ENCODE data around the gene FSTL5. TPM values are rescaled to one million over a fixed set of nuclear protein-coding genes. Genes with fewer than 3 reads are reported as not detected.

The FSTL5 gene
- total RNA-seq, 1 experiment from 2014 or later = not detected

DNA sequence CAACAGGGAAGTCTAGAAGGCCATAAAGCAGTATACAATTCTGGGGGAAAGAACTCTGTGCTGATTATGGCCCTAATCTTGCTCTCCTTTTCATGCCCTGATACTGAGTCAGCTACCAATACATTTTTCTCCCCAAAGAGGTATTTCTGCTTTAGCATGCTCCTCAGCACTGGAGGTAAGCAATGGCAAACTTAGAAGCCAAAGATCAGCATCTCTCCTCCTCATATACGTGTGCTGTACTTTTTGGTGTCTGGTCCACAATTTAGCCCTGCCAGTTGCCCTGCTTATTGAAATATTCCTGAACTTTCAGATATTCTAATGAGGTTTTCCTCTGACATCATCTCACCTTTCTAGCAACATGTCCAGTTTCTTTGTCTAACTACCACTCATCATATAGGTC, 226.2 kb downstream of the FSTL5 start:
- Mint-ChIP-seq H3K4me1 (peaks cover 0 to 6% of the 10 kb centered on the region in 2 experiments; a peak in 2 of 4 replicates), H3K36me3 (ENCODE audit: insufficient read depth in 1 of 3, low read depth in 3 of 3) (no peaks in the 10 kb centered on the region; a peak in 1 of 7 replicates), H3K4me3 (no peak overlapping the region), H3K27ac (no peak overlapping the region; a peak in 1 of 7 replicates), H3K9me3 (no peaks in the 10 kb centered on the region; a peak in 1 of 5 replicates), H3K27me3 (ENCODE audit: low read depth) (no peaks in the 10 kb centered on the region)
- WGBS (ENCODE audit: extremely low coverage, insufficient read length, low lambda C conversion rate) = no CpG with 5 or more reads among the region's 1 CpG
- Histone ChIP-seq H3K9ac (ENCODE audit: extremely low read depth, insufficient read length, low read length) (no peak overlapping the region), H3K9me3 (ENCODE audit: control insufficient read depth, low read depth, low read length) (no peaks in the 10 kb centered on the region), H3K4me1 (ENCODE audit: insufficient read depth, low read length) (no peaks in the 10 kb centered on the region), H2BK12ac (ENCODE audit: insufficient read length, low read depth, low read length) (no peak overlapping the region), H3K14ac (ENCODE audit: insufficient read depth, low read length) (no peak overlapping the region), H2BK15ac (ENCODE audit: low read depth, low read length) (no peak overlapping the region), H4K8ac (replicated peaks; ENCODE audit: insufficient read length, low read depth, low read length) (no peak overlapping the region), H3K27ac (ENCODE audit: insufficient read length, low read depth, low read length) (no peak overlapping the region), H3K56ac (ENCODE audit: insufficient read length, low read depth, low read length) (no peak overlapping the region), H3T11ph (ENCODE audit: low read length) (no peak overlapping the region), H3K79me2 (ENCODE audit: insufficient read depth, low read length) (no peaks in the 10 kb centered on the region), H3K4me2 (ENCODE audit: insufficient read depth, insufficient read length, low read length) (no peak overlapping the region), H3K18ac (ENCODE audit: insufficient read length, low read depth, low read length) (no peak overlapping the region), H3K27me3 (ENCODE audit: insufficient read depth, low read length) (no peaks in the 10 kb centered on the region), H3K23me2 (ENCODE audit: insufficient read length, low read depth, low read length, poor library complexity, severe bottlenecking) (no peaks in the 10 kb centered on the region), H3K79me1 (ENCODE audit: insufficient read depth, low read depth, low read length, poor library complexity, severe bottlenecking) (no peaks in the 10 kb centered on the region), H4K20me1 (ENCODE audit: control insufficient read depth, insufficient read depth, insufficient read length) (no peaks in the 10 kb centered on the region), H2BK120ac (ENCODE audit: low read depth, low read length, poor library complexity, severe bottlenecking) (no peak overlapping the region), H2AFZ (ENCODE audit: low read length) (no peak overlapping the region), H4K5ac (ENCODE audit: insufficient read length, low read depth, low read length) (no peak overlapping the region), H3K4ac (ENCODE audit: low read depth, low read length) (no peak overlapping the region), H2BK20ac (ENCODE audit: low read depth, low read length, poor library complexity, severe bottlenecking) (no peak overlapping the region), H2AK5ac (ENCODE audit: insufficient read length, low read length) (no peak overlapping the region), H4K91ac (ENCODE audit: insufficient read length, low read depth, low read length) (no peak overlapping the region), H3K23ac (ENCODE audit: insufficient read length, low read depth, low read length) (no peak overlapping the region), H2BK5ac (ENCODE audit: insufficient read length, low read length) (no peak overlapping the region)
- TF ChIP-seq, protein P1, sequence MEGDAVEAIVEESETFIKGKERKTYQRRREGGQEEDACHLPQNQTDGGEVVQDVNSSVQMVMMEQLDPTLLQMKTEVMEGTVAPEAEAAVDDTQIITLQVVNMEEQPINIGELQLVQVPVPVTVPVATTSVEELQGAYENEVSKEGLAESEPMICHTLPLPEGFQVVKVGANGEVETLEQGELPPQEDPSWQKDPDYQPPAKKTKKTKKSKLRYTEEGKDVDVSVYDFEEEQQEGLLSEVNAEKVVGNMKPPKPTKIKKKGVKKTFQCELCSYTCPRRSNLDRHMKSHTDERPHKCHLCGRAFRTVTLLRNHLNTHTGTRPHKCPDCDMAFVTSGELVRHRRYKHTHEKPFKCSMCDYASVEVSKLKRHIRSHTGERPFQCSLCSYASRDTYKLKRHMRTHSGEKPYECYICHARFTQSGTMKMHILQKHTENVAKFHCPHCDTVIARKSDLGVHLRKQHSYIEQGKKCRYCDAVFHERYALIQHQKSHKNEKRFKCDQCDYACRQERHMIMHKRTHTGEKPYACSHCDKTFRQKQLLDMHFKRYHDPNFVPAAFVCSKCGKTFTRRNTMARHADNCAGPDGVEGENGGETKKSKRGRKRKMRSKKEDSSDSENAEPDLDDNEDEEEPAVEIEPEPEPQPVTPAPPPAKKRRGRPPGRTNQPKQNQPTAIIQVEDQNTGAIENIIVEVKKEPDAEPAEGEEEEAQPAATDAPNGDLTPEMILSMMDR (conservative IDR thresholded peaks at IDR 0.05) = no peak
- no peak for DNase-seq

All from H9 (cell line).